HG02981 (cell line): ENCODE measurements around the gene SUPT6H.
"Not testable (repeated sequence)": the region's sequence is repeated elsewhere in the genome, so short reads cannot be mapped to it uniquely, and the experiment has no call there.

Experiments used
- ATAC-seq: cut with Tn5 transposase; IDR thresholded peaks from one replicate; pipeline ENCODE4 v1.9.1; 2021; ENCODE audit warnings: mild to moderate bottlenecking, moderate library complexity; ENCODE audit not compliant: unreplicated experiment

Gene SUPT6H

GRCh38 chr17:28646039-28646754 is 15.8 kb upstream of the SUPT6H start:
- ATAC-seq = no peak

GRCh38 chr17:28648698-28649097 is 13.3 kb upstream of the SUPT6H start:
- ATAC-seq = no peak

GRCh38 chr17:28655160-28655559 is 6.8 kb upstream of the SUPT6H start:
- ATAC-seq = no peak

GRCh38 chr17:28657756-28658155 is 4.2 kb upstream of the SUPT6H start:
- no peak for ATAC-seq

- ATAC-seq = not testable (repeated sequence)
Measured at GRCh38 chr17:28658342-28658741, 3.7 kb upstream of the SUPT6H start.

- ATAC-seq = not testable (repeated sequence)
Measured at GRCh38 chr17:28658766-28659496, 3.1 kb upstream of the SUPT6H start.

- ATAC-seq = not testable (repeated sequence)
Measured at GRCh38 chr17:28659497-28659881, 2.5 kb upstream of the SUPT6H start.

GRCh38 chr17:28662527-28662829 is 473 bp downstream of the SUPT6H start:
- no peak for ATAC-seq

- no peak for ATAC-seq
Measured at GRCh38 chr17:28663723-28664122, 1.7 kb downstream of the SUPT6H start.

GRCh38 chr17:28665994-28666393 is 4.0 kb downstream of the SUPT6H start:
- no peak for ATAC-seq

- ATAC-seq = no peak
Measured at GRCh38 chr17:28667870-28668269, 5.9 kb downstream of the SUPT6H start.

GRCh38 chr17:28669918-28670317 is 7.9 kb downstream of the SUPT6H start:
- ATAC-seq = no peak

- ATAC-seq = no peak
Measured at GRCh38 chr17:28675490-28675889, 13.5 kb downstream of the SUPT6H start.

- no peak for ATAC-seq
Measured at GRCh38 chr17:28675980-28676379, 14.0 kb downstream of the SUPT6H start.

- no peak for ATAC-seq
Measured at GRCh38 chr17:28682655-28683054, 20.6 kb downstream of the SUPT6H start.

- ATAC-seq = no peak
Measured at GRCh38 chr17:28684963-28685362, 23.0 kb downstream of the SUPT6H start.

GRCh38 chr17:28685366-28685765 is 23.4 kb downstream of the SUPT6H start:
- no peak for ATAC-seq

GRCh38 chr17:28686296-28686695 is 24.3 kb downstream of the SUPT6H start:
- no peak for ATAC-seq

- ATAC-seq = no peak
Measured at GRCh38 chr17:28688481-28688880, 26.5 kb downstream of the SUPT6H start.

- ATAC-seq = no peak
Measured at GRCh38 chr17:28689011-28689410, 27.0 kb downstream of the SUPT6H start.

- no peak for ATAC-seq
Measured at GRCh38 chr17:28693869-28694268, 31.9 kb downstream of the SUPT6H start.

GRCh38 chr17:28698253-28698941 is 36.4 kb downstream of the SUPT6H start:
- no peak for ATAC-seq
